Measurements from ENCODE around the gene CUX1.
"Not testable (repeated sequence)": the region's sequence is repeated elsewhere in the genome, so short reads cannot be mapped to it uniquely, and the experiment has no call there.

The CUX1 gene

DNA sequence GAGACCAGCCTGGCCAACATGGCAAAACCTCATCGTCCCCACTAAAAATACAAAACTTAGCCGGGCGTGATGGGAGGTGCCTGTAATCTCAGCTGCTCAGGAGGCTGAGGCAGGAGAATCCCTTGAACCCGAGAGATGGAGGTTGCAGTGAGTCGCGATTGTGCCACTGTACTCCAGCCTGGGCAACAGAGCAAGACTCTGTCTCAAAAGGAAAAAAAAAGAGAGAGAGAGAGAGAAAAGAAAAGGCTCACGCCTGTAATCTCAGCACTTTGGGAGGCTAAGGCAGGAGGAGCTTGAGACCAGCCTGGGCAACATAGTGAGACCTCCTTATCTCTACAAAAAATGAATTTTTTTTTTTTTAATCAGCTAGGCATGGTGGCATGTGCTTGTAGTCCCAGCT lies 157.6 kb downstream of the CUX1 start:
- H3K27me3 ChIP-seq (replicated peaks; ENCODE audit: control insufficient read depth, insufficient read depth, low read length), result no peaks in the 10 kb centered on the region
- no peaks in the 10 kb centered on the region for H3K36me3 ChIP-seq (ENCODE audit: control insufficient read depth, insufficient read depth, low read length, severe bottlenecking)
- DNase-seq (ENCODE audit: low read depth), result no peak

DNA sequence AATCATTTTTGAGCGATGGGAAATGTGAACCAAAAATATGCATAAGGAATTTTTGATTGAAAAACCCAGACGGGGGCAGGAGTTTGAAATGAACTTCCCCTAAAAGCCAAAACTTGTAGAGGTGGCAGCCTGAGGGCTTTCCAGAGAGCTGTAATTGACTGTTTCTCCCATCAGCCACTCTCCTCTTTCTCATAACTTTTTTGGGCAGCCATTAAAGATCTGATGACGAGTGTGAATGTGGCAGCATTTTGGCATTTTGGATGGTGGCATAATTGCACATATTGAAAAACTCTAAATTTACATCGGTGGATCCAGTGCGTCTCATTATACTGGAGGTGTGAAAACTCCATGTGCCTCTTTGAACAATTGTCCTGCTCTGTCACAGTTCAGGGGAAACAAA lies 159.0 kb downstream of the CUX1 start:
- Histone ChIP-seq H3K4me3 (ENCODE audit: low read length) (no peak overlapping the region), H3K9ac (ENCODE audit: low read length) (no peak overlapping the region)
- no peak for DNase-seq (ENCODE audit: low read depth)

More for the DNA sequence above, 157.6 kb downstream of the CUX1 start:
- no peaks in the 10 kb centered on the region for H3K4me1 ChIP-seq (ENCODE audit: control insufficient read depth, insufficient read depth, low read length)
- H3K4me3 ChIP-seq (ENCODE audit: low read length), result no peak overlapping the region
- H3K9me3 ChIP-seq (ENCODE audit: control insufficient read depth, low read length), result no peaks in the 10 kb centered on the region
- H3K9ac ChIP-seq (ENCODE audit: low read length), result no peak overlapping the region

DNA sequence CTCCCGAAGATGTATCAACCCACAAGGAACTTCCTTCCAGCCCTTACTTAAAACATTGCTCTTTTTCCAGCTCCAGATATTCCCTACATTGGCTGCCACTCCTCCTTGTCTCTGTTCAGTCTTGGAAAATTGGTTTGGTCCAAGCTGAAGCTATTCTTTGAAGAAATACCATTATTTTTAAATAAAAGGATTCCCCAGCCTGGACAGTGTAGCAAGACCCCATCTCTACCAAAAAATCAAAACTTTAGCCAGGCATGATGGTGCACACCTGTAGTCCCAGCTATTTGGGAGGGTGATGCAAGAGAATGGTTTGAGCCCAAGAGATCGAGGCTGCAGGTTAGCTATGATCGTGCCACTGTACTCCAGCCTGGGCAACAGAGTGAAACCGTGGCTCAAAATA lies 159.8 kb downstream of the CUX1 start:
- no peaks in the 10 kb centered on the region for H3K27me3 ChIP-seq (replicated peaks; ENCODE audit: control insufficient read depth, insufficient read depth, low read length)
- H3K36me3 ChIP-seq (ENCODE audit: control insufficient read depth, insufficient read depth, low read length, severe bottlenecking), result no peaks in the 10 kb centered on the region
- H3K9ac ChIP-seq (ENCODE audit: low read length), result no peak overlapping the region
- H3K4me3 ChIP-seq (ENCODE audit: low read length), result no peak overlapping the region
- no peaks in the 10 kb centered on the region for H3K4me1 ChIP-seq (ENCODE audit: control insufficient read depth, insufficient read depth, low read length)
- DNase-seq (ENCODE audit: low read depth), result no peak
- H3K9me3 ChIP-seq (ENCODE audit: control insufficient read depth, low read length), result no peaks in the 10 kb centered on the region

More for the DNA sequence above, 159.0 kb downstream of the CUX1 start:
- Histone ChIP-seq H3K4me1 (ENCODE audit: control insufficient read depth, insufficient read depth, low read length) (no peaks in the 10 kb centered on the region), H3K27me3 (replicated peaks; ENCODE audit: control insufficient read depth, insufficient read depth, low read length) (no peaks in the 10 kb centered on the region), H3K36me3 (ENCODE audit: control insufficient read depth, insufficient read depth, low read length, severe bottlenecking) (no peaks in the 10 kb centered on the region), H3K9me3 (ENCODE audit: control insufficient read depth, low read length) (no peaks in the 10 kb centered on the region)

DNA sequence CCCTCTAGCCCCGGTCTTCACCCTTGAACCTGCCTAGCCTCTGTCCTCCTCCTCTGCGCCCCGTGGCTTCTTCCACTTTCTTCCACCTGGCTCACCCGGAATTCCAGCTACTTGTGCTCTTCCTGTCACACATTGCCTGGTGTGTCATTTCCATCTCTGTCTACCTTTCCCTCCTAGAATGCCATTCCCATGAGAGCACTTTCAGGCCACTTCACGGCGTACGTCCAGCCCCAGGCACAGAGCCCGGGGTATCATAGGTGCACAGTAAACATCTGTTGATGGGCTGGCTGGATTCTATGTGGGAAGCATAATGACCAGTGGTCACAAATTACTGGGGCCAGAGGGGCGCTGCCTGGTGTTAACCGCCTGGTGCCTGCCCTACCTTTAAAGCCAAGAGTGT lies 161.3 kb downstream of the CUX1 start:
- DNase-seq (ENCODE audit: low read depth), result no peak
- no peaks in the 10 kb centered on the region for H3K9me3 ChIP-seq (ENCODE audit: control insufficient read depth, low read length)
- H3K4me3 ChIP-seq (ENCODE audit: low read length), result no peak overlapping the region
- no peaks in the 10 kb centered on the region for H3K36me3 ChIP-seq (ENCODE audit: control insufficient read depth, insufficient read depth, low read length, severe bottlenecking)
- no peak overlapping the region for H3K9ac ChIP-seq (ENCODE audit: low read length)
- no peaks in the 10 kb centered on the region for H3K27me3 ChIP-seq (replicated peaks; ENCODE audit: control insufficient read depth, insufficient read depth, low read length)
- no peaks in the 10 kb centered on the region for H3K4me1 ChIP-seq (ENCODE audit: control insufficient read depth, insufficient read depth, low read length)

DNA sequence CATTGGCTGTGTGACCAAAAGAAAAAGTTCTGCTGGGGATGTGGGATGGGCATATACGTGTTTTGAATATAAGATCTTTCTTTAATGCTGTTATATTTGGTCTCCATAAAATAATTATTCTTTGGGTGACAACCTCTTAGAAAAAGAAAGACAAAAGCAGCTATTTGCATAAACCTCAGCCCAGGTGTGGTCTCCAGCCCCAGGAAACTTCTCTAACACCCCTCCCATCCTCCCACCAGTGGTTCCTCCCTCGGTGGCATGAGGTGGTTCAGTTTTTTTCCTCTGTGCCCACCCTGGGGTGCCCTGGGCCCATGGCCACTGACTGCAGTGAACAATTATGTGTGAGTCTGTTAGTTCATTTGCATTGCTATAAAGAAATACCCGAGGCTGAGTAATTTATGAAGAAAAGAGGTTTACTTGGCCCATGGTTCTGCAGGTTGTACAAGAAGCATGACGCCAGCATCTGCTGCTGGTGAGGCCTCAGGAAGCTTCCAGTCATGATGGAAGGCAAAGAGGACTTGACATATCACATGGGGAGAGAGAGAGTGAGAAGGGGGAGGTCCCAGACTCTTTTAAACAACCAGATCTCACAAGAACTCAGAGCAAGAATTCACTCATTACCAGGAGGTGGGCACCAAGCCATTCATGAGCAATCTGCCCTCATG lies 165.9 kb downstream of the CUX1 start:
- no peaks in the 10 kb centered on the region for H3K9me3 ChIP-seq (ENCODE audit: control insufficient read depth, low read length)
- no peak overlapping the region for H3K4me3 ChIP-seq (ENCODE audit: low read length)
- H3K36me3 ChIP-seq (ENCODE audit: control insufficient read depth, insufficient read depth, low read length, severe bottlenecking), result peaks cover under 1% of the 10 kb centered on the region
- no peaks in the 10 kb centered on the region for H3K4me1 ChIP-seq (ENCODE audit: control insufficient read depth, insufficient read depth, low read length)
- H3K9ac ChIP-seq (ENCODE audit: low read length), result no peak overlapping the region
- no peak for DNase-seq (ENCODE audit: low read depth)
- no peaks in the 10 kb centered on the region for H3K27me3 ChIP-seq (replicated peaks; ENCODE audit: control insufficient read depth, insufficient read depth, low read length)

DNA sequence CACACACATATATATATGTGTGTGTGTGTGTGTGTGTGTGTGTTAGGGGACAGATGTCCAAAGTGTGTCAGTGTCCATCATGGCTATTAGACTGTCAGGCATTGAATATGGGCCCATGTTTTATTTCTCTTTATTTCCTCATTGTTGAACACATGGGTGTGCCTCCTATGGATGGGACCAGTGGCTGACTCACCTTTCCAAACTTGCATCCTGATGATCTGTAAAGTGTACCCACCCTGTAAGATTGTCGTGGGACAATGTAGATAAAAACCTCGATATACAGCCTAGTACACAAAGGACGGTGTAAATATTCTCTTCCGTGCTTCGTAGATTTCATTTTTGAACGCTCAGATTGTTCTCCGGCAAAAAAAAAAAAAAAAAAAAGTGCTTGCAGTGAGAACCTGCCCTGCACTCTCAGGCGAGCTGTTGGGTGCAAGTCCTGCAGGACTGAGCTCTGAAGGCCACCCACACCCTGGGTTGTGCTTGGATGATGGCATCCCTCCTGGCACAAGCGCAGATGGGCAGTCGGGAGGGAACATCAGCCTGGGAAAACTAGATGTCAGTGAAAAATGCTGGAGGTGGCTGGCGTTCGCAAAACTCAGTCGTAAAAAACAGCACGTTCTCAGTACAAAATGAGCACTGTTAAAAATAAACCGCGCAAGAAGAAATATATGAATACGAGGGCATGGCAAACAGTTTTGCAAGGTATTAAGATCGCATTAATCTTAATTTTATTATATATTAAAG lies 166.9 kb downstream of the CUX1 start:
- Histone ChIP-seq H3K4me1 (ENCODE audit: control insufficient read depth, insufficient read depth, low read length) (no peaks in the 10 kb centered on the region), H3K4me3 (ENCODE audit: low read length) (no peak overlapping the region), H3K9me3 (ENCODE audit: control insufficient read depth, low read length) (no peaks in the 10 kb centered on the region), H3K27me3 (replicated peaks; ENCODE audit: control insufficient read depth, insufficient read depth, low read length) (no peaks in the 10 kb centered on the region), H3K9ac (ENCODE audit: low read length) (no peak overlapping the region), H3K36me3 (ENCODE audit: control insufficient read depth, insufficient read depth, low read length, severe bottlenecking) (peaks cover 3% of the 10 kb centered on the region)
- no peak for DNase-seq (ENCODE audit: low read depth)

DNA sequence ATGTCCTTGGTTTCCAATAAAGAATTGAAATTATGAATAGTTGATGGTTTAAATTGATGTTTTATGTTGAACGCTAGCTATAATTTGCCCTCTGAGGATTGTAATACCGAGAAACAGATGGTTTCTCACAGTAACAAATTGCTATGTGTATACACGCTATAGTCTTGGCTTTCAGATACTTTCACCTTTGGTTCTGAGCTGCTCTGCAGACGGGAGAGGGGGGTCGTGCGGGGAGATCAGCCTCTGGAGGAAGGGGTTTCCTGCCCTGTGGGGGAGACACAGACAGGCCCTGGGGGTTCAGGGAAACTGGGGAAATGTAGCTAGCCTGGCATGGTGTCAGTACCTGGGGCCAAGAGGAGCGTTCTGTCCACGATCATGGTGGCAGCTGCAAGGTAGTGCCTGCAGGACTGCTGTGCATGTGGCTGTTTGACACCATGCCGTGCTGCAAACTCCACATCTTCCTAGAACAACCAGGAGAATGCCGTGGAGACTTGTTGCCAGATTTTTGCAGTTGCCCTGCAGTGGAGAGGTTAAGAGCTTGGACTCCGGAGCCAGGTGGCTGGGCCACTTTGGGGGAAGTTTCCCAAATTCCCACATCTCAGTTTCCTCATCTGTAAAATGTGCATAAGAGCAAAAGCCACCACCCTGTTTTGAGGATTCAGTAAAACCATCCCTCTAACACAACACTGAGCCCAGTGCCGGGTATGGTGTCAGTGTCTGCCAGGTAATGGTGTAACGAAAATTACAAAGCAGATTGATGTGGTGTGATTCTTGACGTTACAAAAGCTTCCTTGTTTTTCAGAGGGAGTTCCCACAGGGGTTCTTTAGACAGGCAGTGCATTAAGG lies 167.9 kb downstream of the CUX1 start:
- no peak for DNase-seq (ENCODE audit: low read depth)
- Histone ChIP-seq H3K4me1 (ENCODE audit: control insufficient read depth, insufficient read depth, low read length) (no peaks in the 10 kb centered on the region), H3K9me3 (ENCODE audit: control insufficient read depth, low read length) (no peaks in the 10 kb centered on the region), H3K4me3 (ENCODE audit: low read length) (no peak overlapping the region), H3K9ac (ENCODE audit: low read length) (no peak overlapping the region), H3K36me3 (ENCODE audit: control insufficient read depth, insufficient read depth, low read length, severe bottlenecking) (peaks cover 3% of the 10 kb centered on the region), H3K27me3 (replicated peaks; ENCODE audit: control insufficient read depth, insufficient read depth, low read length) (no peaks in the 10 kb centered on the region)

DNA sequence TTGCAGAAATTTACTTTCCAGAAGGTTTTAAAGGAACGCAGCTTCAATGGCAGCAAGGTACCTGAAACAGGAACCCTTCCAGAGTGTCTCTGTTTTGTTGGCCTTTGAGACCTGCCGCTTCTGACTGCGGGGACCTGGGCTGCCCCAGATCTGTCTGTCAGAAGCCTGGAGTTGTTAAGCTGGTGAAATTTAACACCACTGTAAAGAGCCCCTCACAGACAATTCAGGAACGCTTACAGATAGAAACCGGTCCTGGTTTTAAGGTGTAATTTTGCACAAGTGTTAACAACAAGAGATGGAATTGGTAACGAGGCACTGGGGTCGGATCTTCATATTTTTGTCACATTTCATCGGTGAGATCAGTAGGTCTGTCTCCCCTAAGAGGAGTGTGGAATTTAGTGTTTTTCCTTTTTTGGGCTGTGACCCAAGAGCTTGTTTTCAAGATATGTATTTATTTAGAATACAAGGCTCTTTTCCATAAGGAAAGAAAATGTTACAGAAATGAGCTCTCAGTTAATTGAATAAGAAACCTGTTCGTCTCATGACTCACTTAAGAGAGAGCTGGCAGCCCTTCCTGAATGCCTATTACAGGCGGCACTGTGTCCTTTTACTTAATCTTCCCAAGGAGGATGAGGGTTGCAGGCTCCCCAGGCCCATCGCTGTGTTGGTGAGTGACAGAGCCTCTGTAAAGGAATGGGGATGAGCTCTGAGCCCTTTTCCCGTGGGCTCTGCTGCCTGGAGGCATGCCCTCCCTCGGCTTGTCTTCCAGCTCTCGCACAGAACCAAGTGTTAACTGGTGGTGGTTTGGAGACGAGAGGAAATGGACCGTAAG lies 168.7 kb downstream of the CUX1 start:
- Histone ChIP-seq H3K9ac (ENCODE audit: low read length) (no peak overlapping the region), H3K27me3 (replicated peaks; ENCODE audit: control insufficient read depth, insufficient read depth, low read length) (no peaks in the 10 kb centered on the region), H3K4me3 (ENCODE audit: low read length) (no peak overlapping the region), H3K4me1 (ENCODE audit: control insufficient read depth, insufficient read depth, low read length) (no peaks in the 10 kb centered on the region), H3K9me3 (ENCODE audit: control insufficient read depth, low read length) (no peaks in the 10 kb centered on the region), H3K36me3 (ENCODE audit: control insufficient read depth, insufficient read depth, low read length, severe bottlenecking) (peaks cover 3% of the 10 kb centered on the region)
- peak; percentile 41 for DNase-seq (ENCODE audit: low read depth)

DNA sequence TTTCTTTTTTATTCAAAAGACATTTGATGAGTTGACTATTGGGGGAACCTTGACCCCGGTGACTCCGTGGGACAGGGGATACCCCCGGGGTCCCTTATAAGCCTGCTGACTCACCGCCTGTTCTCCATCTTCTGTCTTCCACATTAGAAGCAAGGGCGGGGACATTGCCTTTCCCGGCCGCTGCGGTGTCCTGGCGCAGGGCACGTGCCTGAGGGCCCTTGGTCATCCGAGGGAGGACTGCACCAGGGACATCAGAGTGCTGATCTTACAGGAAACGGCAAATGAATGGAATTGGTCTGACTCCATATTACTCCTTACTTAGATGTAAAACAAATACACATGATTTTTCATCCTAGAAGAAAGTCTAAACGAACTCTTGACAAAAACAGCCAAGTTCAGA lies 170.1 kb downstream of the CUX1 start:
- DNase-seq (ENCODE audit: low read depth), result no peak
- H3K4me1 ChIP-seq (ENCODE audit: control insufficient read depth, insufficient read depth, low read length), result no peaks in the 10 kb centered on the region
- H3K4me3 ChIP-seq (ENCODE audit: low read length), result no peak overlapping the region
- no peaks in the 10 kb centered on the region for H3K27me3 ChIP-seq (replicated peaks; ENCODE audit: control insufficient read depth, insufficient read depth, low read length)
- H3K9ac ChIP-seq (ENCODE audit: low read length), result no peak overlapping the region
- no peaks in the 10 kb centered on the region for H3K9me3 ChIP-seq (ENCODE audit: control insufficient read depth, low read length)
- H3K36me3 ChIP-seq (ENCODE audit: control insufficient read depth, insufficient read depth, low read length, severe bottlenecking), result peaks cover 3% of the 10 kb centered on the region

DNA sequence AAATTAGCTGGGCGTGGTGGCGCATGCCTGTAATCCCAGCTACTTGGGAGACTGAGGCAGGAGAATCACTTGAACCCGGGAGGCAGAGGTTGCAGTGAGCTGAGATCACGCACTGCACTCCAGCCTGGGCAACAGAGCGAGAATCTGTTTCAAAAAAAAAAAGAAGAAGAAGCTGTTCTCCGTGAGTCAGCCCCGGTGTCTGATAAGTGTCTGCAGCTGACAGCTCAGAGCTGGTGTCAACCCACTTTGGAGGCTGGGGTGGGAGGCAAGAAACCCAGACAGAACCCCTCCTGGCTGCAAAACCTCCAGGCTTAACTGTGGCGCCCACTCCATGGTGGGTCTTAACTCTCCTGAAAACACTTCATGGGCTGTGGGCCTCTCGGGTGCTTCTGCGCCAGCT lies 170.6 kb downstream of the CUX1 start:
- not testable (repeated sequence) for H3K4me3 ChIP-seq (ENCODE audit: low read length); H3K4me1 ChIP-seq (ENCODE audit: control insufficient read depth, insufficient read depth, low read length); H3K9me3 ChIP-seq (ENCODE audit: control insufficient read depth, low read length); DNase-seq (ENCODE audit: low read depth); H3K9ac ChIP-seq (ENCODE audit: low read length); H3K36me3 ChIP-seq (ENCODE audit: control insufficient read depth, insufficient read depth, low read length, severe bottlenecking); H3K27me3 ChIP-seq (replicated peaks; ENCODE audit: control insufficient read depth, insufficient read depth, low read length)
